Gastroesophageal sphincter (tissue), 3 donors: ENCODE data around the gene PDE10A.

Experiments used
- POLR2A ChIP-seq, 2 donors: fragments of 450-650 bp; IDR thresholded peaks; one replicate each; pipeline ENCODE4 v1.6.1; 2017; ENCODE audit warnings: antibody characterized with exemption in 2 of 2, mild to moderate bottlenecking in 2 of 2, moderate library complexity in 1 of 2
- TF ChIP-seq, protein P1 (sequence below), 4 experiments: fragments of 200-600 bp in 2 of 4; fragments of 450-650 bp in 2 of 4; sonication (generic) in 1 of 4; IDR thresholded peaks; one replicate each; pipeline ENCODE4 v1.5.1; 2017 to 2019; ENCODE audit warnings: antibody characterized with exemption in 4 of 4, mild to moderate bottlenecking in 2 of 4, moderate library complexity in 2 of 4

DNA sequence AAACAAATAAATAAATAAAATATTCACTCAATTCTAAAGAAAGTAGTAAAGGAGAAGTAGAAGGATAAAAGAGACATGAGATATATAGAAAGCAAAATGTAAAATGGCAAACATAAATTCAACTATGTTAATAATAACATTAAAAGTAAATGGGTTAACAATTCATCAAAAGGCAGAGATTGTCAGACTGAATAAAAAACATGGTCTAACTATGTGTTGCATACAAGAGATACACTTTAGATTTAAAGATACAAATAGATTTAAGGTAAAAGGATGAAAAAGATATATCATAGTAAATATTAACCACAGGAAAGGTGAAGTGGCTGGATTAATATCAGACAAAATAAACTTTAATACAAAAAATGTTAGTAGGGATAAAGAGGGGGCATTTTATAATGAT is 35.8 kb upstream of the PDE10A start:
- TF ChIP-seq, protein P1, sequence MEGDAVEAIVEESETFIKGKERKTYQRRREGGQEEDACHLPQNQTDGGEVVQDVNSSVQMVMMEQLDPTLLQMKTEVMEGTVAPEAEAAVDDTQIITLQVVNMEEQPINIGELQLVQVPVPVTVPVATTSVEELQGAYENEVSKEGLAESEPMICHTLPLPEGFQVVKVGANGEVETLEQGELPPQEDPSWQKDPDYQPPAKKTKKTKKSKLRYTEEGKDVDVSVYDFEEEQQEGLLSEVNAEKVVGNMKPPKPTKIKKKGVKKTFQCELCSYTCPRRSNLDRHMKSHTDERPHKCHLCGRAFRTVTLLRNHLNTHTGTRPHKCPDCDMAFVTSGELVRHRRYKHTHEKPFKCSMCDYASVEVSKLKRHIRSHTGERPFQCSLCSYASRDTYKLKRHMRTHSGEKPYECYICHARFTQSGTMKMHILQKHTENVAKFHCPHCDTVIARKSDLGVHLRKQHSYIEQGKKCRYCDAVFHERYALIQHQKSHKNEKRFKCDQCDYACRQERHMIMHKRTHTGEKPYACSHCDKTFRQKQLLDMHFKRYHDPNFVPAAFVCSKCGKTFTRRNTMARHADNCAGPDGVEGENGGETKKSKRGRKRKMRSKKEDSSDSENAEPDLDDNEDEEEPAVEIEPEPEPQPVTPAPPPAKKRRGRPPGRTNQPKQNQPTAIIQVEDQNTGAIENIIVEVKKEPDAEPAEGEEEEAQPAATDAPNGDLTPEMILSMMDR (IDR thresholded peaks at IDR 0.05) = no peak
- TF ChIP-seq POLR2A (IDR thresholded peaks at IDR 0.05) = no peak
